Activated CD4-positive, alpha-beta T cell treated with anti-CD3 and anti-CD28 coated beads for 4 hours (primary cell): ENCODE measurements around the gene CUBN.
"Not testable (repeated sequence)": the region's sequence is repeated elsewhere in the genome, so short reads cannot be mapped to it uniquely, and the experiment has no call there.

ENCODE experiments used
- DNase-seq, 2 donors: peaks; one replicate each; pipeline ENCODE4 v3.0.0-alpha.2; 2020

CUBN gene

GRCh38 chr10:17138460-17139042 lies 8.9 kb upstream of the CUBN start:
- no peak for DNase-seq

GRCh38 chr10:17134737-17135260 lies 5.2 kb upstream of the CUBN start:
- DNase-seq: no peak

GRCh38 chr10:17134282-17134681 lies 4.7 kb upstream of the CUBN start:
- DNase-seq: no peak

- DNase-seq: no peak
Measured at GRCh38 chr10:17128261-17128660, 1.4 kb downstream of the CUBN start.

GRCh38 chr10:17126327-17126726 lies 3.3 kb downstream of the CUBN start:
- no peak for DNase-seq

GRCh38 chr10:17125206-17125893 lies 4.3 kb downstream of the CUBN start:
- no peak for DNase-seq

- DNase-seq: no peak
Measured at GRCh38 chr10:17123961-17124360, 5.7 kb downstream of the CUBN start.

- no peak for DNase-seq
Measured at GRCh38 chr10:17122726-17123661, 6.6 kb downstream of the CUBN start.

GRCh38 chr10:17122052-17122451 lies 7.6 kb downstream of the CUBN start:
- no peak for DNase-seq

GRCh38 chr10:17120694-17121093 lies 8.9 kb downstream of the CUBN start:
- DNase-seq: no peak

GRCh38 chr10:17119845-17120244 lies 9.8 kb downstream of the CUBN start:
- no peak for DNase-seq

GRCh38 chr10:17116193-17116592 lies 13.4 kb downstream of the CUBN start:
- no peak for DNase-seq

GRCh38 chr10:17115683-17116082 lies 13.9 kb downstream of the CUBN start:
- no peak for DNase-seq

- DNase-seq: not testable (repeated sequence)
Measured at GRCh38 chr10:17114878-17115444, 14.7 kb downstream of the CUBN start.

GRCh38 chr10:17113889-17114540 lies 15.6 kb downstream of the CUBN start:
- DNase-seq: no peak

GRCh38 chr10:17113346-17113745 lies 16.3 kb downstream of the CUBN start:
- DNase-seq: no peak

GRCh38 chr10:17112566-17112965 lies 17.0 kb downstream of the CUBN start:
- no peak for DNase-seq

GRCh38 chr10:17109475-17110207 lies 20.0 kb downstream of the CUBN start:
- DNase-seq: peak in 1 of 2 donors; percentile 11

GRCh38 chr10:17109046-17109445 lies 20.6 kb downstream of the CUBN start:
- DNase-seq: no peak

- DNase-seq: no peak
Measured at GRCh38 chr10:17106991-17107390, 22.6 kb downstream of the CUBN start.

GRCh38 chr10:17101910-17102266 lies 27.7 kb downstream of the CUBN start:
- DNase-seq: no peak
